Adrenal gland (tissue), 5 donors: Measurements from ENCODE around the gene ATF7.

Experiments used
- POLR2A ChIP-seq, 2 donors: fragments of 450-650 bp; IDR thresholded peaks; one replicate each; pipeline ENCODE4 v1.6.1; 2017; ENCODE audit warnings: antibody characterized with exemption in 2 of 2, mild to moderate bottlenecking in 2 of 2, moderate library complexity in 1 of 2
- TF ChIP-seq, protein P1 (sequence below), 6 experiments: fragments of 450-650 bp in 4 of 6; fragments of 200-600 bp in 2 of 6; sonication (generic) in 1 of 6; IDR thresholded peaks; 1 replicate in 5 of 6; 2 replicates in 1 of 6; pipeline versions ENCODE4 v1.5.1 to v1.8.0; 2016 to 2021; ENCODE audit warnings: antibody characterized with exemption in 6 of 6, mild to moderate bottlenecking in 2 of 6, moderate library complexity in 1 of 6
- donor health status: DM: no; HTN: no; CAD: no.

DNA sequence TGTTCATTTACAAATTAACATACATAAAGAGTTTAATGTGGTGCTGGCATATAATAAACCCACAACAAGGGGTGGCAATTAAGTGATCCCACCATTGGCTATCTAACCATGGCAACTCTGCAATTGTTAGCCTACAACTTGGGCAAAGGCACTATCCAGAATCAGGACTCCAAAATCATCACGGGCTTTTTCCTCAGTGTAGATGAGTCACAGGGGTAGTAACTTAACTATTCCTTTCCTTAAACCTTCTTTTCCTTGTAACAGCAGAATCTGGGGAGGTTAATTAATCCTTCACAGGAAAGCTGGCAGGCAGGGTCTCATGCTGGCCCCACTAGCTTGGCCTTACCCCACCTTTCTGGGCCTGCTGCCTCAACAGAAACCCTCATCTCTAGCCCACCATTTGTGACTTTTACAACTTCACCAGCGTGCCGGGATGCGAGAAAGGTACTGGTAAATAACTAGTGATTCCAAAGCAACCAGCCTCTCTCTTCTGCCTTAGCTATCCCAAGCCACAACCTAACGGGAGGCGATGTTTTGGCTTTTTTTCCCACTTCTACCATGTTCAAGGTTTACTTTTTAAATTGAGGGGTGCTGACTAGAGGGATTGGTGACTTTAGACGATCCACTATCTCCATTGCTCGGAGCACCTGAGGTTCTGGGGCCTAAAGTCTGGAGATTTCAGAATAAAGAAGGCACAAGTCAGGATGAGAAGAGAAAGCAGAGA is 49.0 kb upstream of the ATF7 start:
- TF ChIP-seq, protein P1, sequence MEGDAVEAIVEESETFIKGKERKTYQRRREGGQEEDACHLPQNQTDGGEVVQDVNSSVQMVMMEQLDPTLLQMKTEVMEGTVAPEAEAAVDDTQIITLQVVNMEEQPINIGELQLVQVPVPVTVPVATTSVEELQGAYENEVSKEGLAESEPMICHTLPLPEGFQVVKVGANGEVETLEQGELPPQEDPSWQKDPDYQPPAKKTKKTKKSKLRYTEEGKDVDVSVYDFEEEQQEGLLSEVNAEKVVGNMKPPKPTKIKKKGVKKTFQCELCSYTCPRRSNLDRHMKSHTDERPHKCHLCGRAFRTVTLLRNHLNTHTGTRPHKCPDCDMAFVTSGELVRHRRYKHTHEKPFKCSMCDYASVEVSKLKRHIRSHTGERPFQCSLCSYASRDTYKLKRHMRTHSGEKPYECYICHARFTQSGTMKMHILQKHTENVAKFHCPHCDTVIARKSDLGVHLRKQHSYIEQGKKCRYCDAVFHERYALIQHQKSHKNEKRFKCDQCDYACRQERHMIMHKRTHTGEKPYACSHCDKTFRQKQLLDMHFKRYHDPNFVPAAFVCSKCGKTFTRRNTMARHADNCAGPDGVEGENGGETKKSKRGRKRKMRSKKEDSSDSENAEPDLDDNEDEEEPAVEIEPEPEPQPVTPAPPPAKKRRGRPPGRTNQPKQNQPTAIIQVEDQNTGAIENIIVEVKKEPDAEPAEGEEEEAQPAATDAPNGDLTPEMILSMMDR (IDR thresholded peaks at IDR 0.05), result no peak
- TF ChIP-seq POLR2A (IDR thresholded peaks at IDR 0.05), result no peak
